WTC11 (cell line): Measurements from ENCODE around the gene FOXA3. TPM values are rescaled to one million over a fixed set of nuclear protein-coding genes. Genes with fewer than 3 reads are reported as not detected.
A peak's percentile ranks its signal among the peaks of the same experiment; 100 is the strongest.

ENCODE experiments used
- CREM ChIP-seq: sonication (generic); formaldehyde crosslinking; IDR thresholded peaks from 2 replicates; pipeline ENCODE4 v1.8.1; 2022; ENCODE audit warnings: mild to moderate bottlenecking, missing genetic modification reagents, moderate library complexity
- EMX1 ChIP-seq: fragments of 250-450 bp; sonication (Bioruptor Pico); IDR thresholded peaks from 2 replicates; pipeline ENCODE4 v1.8.0; 2021; ENCODE audit warnings: mild to moderate bottlenecking
- ETV6 ChIP-seq: sonication (generic); formaldehyde crosslinking; IDR thresholded peaks from 2 replicates; pipeline ENCODE4 v1.8.1; 2022; ENCODE audit warnings: mild to moderate bottlenecking, missing genetic modification reagents
- FOXK1 ChIP-seq: sonication (generic); formaldehyde crosslinking; IDR thresholded peaks from 2 replicates; pipeline ENCODE4 v1.8.0; 2022; ENCODE audit warnings: mild to moderate bottlenecking, moderate library complexity, missing genetic modification reagents
- FOXP1 ChIP-seq: sonication (generic); formaldehyde crosslinking; IDR thresholded peaks from 2 replicates; pipeline ENCODE4 v1.8.0; 2022; ENCODE audit warnings: missing genetic modification reagents, mild to moderate bottlenecking, moderate library complexity, borderline replicate concordance
- JAZF1 ChIP-seq: fragments of 250-450 bp; sonication (Bioruptor Pico); IDR thresholded peaks from 2 replicates; pipeline ENCODE4 v1.9.0; 2021; ENCODE audit warnings: moderate library complexity, mild to moderate bottlenecking, inconsistent platforms
- NFE2L1 ChIP-seq: sonication (generic); formaldehyde crosslinking; IDR thresholded peaks from 2 replicates; pipeline ENCODE4 v1.8.1; 2023; ENCODE audit warnings: missing genetic modification reagents
- NR3C1 ChIP-seq: sonication (generic); formaldehyde crosslinking; conservative IDR thresholded peaks from 2 replicates; pipeline ENCODE4 v1.8.1; 2023; ENCODE audit warnings: low read depth, mild to moderate bottlenecking, missing genetic modification reagents
- RORB ChIP-seq: fragments of 250-450 bp; sonication (Bioruptor Pico); IDR thresholded peaks from 2 replicates; pipeline ENCODE4 v1.9.0; 2021; ENCODE audit warnings: mild to moderate bottlenecking
- SMAD4 ChIP-seq: sonication (generic); formaldehyde crosslinking; IDR thresholded peaks from 2 replicates; pipeline ENCODE4 v1.8.0; 2022; ENCODE audit warnings: mild to moderate bottlenecking, missing genetic modification reagents
- SP1 ChIP-seq: sonication (generic); formaldehyde crosslinking; conservative IDR thresholded peaks from 2 replicates; pipeline ENCODE4 v1.8.1; 2022; ENCODE audit warnings: missing genetic modification reagents
- TCF7 ChIP-seq: sonication (generic); formaldehyde crosslinking; IDR thresholded peaks from 2 replicates; pipeline ENCODE4 v1.8.0; 2022; ENCODE audit warnings: mild to moderate bottlenecking, low read depth, missing genetic modification reagents, moderate library complexity
- ZNF263 ChIP-seq: sonication (generic); formaldehyde crosslinking; IDR thresholded peaks from 2 replicates; pipeline ENCODE4 v1.8.1; 2022; ENCODE audit warnings: low read depth, mild to moderate bottlenecking, moderate library complexity, missing genetic modification reagents
- ZNF317 ChIP-seq: sonication (generic); formaldehyde crosslinking; IDR thresholded peaks from 2 replicates; pipeline ENCODE4 v1.8.1; 2023; ENCODE audit warnings: low read depth, mild to moderate bottlenecking, moderate library complexity, missing genetic modification reagents, borderline replicate concordance
- ZNF416 ChIP-seq: fragments of 250-450 bp; sonication (Bioruptor Pico); IDR thresholded peaks from 2 replicates; pipeline ENCODE4 v1.9.0; 2021; ENCODE audit warnings: mild to moderate bottlenecking, inconsistent platforms
- ZNF671 ChIP-seq: fragments of 250-450 bp; sonication (Bioruptor Pico); IDR thresholded peaks from 2 replicates; pipeline ENCODE4 v1.8.0; 2021; ENCODE audit warnings: mild to moderate bottlenecking
- total RNA-seq: library from RNA; stranded (reverse); gene quantifications from 3 replicates; pipeline ENCODE4 v1.2.3, GENCODE V29; 2021
- TF ChIP-seq, protein P1 (sequence below): fragments of 250-450 bp; sonication (Bioruptor Pico); IDR thresholded peaks from 2 replicates; pipeline ENCODE4 v1.9.0; 2021; ENCODE audit warnings: mild to moderate bottlenecking, borderline replicate concordance
- TF ChIP-seq, protein P2 (sequence below): sonication (generic); formaldehyde crosslinking; IDR thresholded peaks from 2 replicates; pipeline ENCODE4 v1.8.1; 2023; ENCODE audit warnings: mild to moderate bottlenecking, missing genetic modification reagents, moderate library complexity
- TF ChIP-seq, protein P3 (sequence below): fragments of 250-450 bp; sonication (Bioruptor Pico); IDR thresholded peaks from 2 replicates; pipeline ENCODE4 v1.8.0; 2021; ENCODE audit warnings: mild to moderate bottlenecking
- TF ChIP-seq, protein P4 (sequence below): fragments of 250-450 bp; sonication (Bioruptor Pico); IDR thresholded peaks from 2 replicates; pipeline ENCODE4 v2.1.2; 2022; ENCODE audit warnings: mild to moderate bottlenecking, moderate library complexity
- TF ChIP-seq, protein P5 (sequence below): sonication (generic); formaldehyde crosslinking; IDR thresholded peaks from 2 replicates; pipeline ENCODE4 v1.8.1; 2023; ENCODE audit warnings: mild to moderate bottlenecking, missing genetic modification reagents, moderate library complexity
- TF ChIP-seq, protein P6 (sequence below): sonication (generic); formaldehyde crosslinking; IDR thresholded peaks from 2 replicates; pipeline ENCODE4 v1.8.1; 2023; ENCODE audit warnings: mild to moderate bottlenecking, missing genetic modification reagents
- TF ChIP-seq, protein P7 (sequence below): sonication (generic); formaldehyde crosslinking; IDR thresholded peaks from 2 replicates; pipeline ENCODE4 v1.8.0; 2022; ENCODE audit warnings: mild to moderate bottlenecking, missing genetic modification reagents
- TF ChIP-seq, protein P8 (sequence below): sonication (generic); formaldehyde crosslinking; IDR thresholded peaks from 2 replicates; pipeline ENCODE4 v1.8.1; 2022; ENCODE audit warnings: mild to moderate bottlenecking, missing genetic modification reagents, moderate library complexity, borderline replicate concordance
- TF ChIP-seq, protein P9 (sequence below): sonication (generic); formaldehyde crosslinking; IDR thresholded peaks from 2 replicates; pipeline ENCODE4 v1.8.1; 2022; ENCODE audit warnings: mild to moderate bottlenecking, moderate library complexity, missing genetic modification reagents

The FOXA3 gene
- total RNA-seq, 1 experiment from 2014 or later: 20.7 TPM

DNA sequence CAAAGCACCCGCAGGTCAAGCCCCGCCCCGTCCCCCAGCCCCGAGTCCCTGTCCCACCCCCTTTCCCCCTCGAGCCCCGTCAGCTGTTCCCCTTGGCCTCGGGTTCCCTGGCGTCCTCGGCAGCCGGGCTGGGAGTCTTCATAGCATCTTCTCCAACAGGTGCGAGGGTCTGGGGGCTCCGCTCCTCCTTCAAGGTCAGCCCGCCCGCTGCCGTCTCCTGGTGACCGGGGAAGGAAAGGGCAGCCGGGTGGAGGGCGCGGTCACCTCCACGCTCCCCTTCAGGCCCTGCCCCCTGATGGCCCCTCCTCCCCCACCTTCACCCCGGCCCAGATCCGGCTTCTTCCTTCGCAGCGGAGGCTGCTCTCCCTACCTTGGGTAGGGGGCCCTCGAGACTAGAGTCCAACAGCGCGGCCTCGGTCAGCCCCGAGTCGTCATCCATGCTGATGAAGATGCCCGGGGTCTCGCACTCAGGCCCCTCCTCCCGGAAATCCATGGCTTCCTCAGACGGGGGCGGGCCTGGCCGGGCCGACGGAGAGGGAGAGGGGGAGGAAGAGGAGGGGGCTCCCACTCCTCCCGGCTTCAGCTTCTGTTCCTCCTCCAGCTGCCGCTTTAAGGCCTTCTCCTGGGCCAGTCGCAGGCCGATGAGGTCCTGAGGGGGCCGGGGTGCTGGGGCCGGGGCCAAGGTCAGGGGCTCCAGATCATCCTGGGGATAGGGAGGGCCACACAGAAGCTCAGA is 48.5 kb upstream of the FOXA3 start (continued):
- TF ChIP-seq, protein P1, sequence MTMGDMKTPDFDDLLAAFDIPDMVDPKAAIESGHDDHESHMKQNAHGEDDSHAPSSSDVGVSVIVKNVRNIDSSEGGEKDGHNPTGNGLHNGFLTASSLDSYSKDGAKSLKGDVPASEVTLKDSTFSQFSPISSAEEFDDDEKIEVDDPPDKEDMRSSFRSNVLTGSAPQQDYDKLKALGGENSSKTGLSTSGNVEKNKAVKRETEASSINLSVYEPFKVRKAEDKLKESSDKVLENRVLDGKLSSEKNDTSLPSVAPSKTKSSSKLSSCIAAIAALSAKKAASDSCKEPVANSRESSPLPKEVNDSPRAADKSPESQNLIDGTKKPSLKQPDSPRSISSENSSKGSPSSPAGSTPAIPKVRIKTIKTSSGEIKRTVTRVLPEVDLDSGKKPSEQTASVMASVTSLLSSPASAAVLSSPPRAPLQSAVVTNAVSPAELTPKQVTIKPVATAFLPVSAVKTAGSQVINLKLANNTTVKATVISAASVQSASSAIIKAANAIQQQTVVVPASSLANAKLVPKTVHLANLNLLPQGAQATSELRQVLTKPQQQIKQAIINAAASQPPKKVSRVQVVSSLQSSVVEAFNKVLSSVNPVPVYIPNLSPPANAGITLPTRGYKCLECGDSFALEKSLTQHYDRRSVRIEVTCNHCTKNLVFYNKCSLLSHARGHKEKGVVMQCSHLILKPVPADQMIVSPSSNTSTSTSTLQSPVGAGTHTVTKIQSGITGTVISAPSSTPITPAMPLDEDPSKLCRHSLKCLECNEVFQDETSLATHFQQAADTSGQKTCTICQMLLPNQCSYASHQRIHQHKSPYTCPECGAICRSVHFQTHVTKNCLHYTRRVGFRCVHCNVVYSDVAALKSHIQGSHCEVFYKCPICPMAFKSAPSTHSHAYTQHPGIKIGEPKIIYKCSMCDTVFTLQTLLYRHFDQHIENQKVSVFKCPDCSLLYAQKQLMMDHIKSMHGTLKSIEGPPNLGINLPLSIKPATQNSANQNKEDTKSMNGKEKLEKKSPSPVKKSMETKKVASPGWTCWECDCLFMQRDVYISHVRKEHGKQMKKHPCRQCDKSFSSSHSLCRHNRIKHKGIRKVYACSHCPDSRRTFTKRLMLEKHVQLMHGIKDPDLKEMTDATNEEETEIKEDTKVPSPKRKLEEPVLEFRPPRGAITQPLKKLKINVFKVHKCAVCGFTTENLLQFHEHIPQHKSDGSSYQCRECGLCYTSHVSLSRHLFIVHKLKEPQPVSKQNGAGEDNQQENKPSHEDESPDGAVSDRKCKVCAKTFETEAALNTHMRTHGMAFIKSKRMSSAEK: no peak
- TF ChIP-seq ETV6 (CRISPR knock-in tag) (peak; percentile 71), NFE2L1 (no peak), EMX1 (CRISPR knock-in tag) (no peak), ZNF671 (CRISPR knock-in tag) (no peak), FOXP1 (CRISPR knock-in tag) (no peak; the same call in 1 of the 2 replicates), RORB (CRISPR knock-in tag) (no peak), ZNF416 (CRISPR knock-in tag) (no peak), SP1 (peak; percentile 68), ZNF263 (CRISPR knock-in tag) (peak; percentile 93), FOXK1 (CRISPR knock-in tag) (0 out of 2 replicates have a peak, but pooled peaks have one; percentile 45), SMAD4 (CRISPR knock-in tag) (no peak), JAZF1 (CRISPR knock-in tag) (no peak), ZNF317 (CRISPR knock-in tag) (no peak), TCF7 (CRISPR knock-in tag) (no peak), NR3C1 (no peak), CREM (CRISPR knock-in tag) (no peak)
- TF ChIP-seq, protein P2, sequence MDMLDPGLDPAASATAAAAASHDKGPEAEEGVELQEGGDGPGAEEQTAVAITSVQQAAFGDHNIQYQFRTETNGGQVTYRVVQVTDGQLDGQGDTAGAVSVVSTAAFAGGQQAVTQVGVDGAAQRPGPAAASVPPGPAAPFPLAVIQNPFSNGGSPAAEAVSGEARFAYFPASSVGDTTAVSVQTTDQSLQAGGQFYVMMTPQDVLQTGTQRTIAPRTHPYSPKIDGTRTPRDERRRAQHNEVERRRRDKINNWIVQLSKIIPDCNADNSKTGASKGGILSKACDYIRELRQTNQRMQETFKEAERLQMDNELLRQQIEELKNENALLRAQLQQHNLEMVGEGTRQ (CRISPR knock-in tag): no peak
- TF ChIP-seq, protein P3, sequence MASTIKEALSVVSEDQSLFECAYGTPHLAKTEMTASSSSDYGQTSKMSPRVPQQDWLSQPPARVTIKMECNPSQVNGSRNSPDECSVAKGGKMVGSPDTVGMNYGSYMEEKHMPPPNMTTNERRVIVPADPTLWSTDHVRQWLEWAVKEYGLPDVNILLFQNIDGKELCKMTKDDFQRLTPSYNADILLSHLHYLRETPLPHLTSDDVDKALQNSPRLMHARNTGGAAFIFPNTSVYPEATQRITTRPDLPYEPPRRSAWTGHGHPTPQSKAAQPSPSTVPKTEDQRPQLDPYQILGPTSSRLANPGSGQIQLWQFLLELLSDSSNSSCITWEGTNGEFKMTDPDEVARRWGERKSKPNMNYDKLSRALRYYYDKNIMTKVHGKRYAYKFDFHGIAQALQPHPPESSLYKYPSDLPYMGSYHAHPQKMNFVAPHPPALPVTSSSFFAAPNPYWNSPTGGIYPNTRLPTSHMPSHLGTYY (CRISPR knock-in tag): no peak
- TF ChIP-seq, protein P4, sequence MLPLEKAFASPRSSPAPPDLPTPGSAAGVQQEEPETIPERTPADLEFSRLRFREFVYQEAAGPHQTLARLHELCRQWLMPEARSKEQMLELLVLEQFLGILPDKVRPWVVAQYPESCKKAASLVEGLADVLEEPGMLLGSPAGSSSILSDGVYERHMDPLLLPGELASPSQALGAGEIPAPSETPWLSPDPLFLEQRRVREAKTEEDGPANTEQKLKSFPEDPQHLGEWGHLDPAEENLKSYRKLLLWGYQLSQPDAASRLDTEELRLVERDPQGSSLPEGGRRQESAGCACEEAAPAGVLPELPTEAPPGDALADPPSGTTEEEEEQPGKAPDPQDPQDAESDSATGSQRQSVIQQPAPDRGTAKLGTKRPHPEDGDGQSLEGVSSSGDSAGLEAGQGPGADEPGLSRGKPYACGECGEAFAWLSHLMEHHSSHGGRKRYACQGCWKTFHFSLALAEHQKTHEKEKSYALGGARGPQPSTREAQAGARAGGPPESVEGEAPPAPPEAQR (CRISPR knock-in tag): no peak
- TF ChIP-seq, protein P5, sequence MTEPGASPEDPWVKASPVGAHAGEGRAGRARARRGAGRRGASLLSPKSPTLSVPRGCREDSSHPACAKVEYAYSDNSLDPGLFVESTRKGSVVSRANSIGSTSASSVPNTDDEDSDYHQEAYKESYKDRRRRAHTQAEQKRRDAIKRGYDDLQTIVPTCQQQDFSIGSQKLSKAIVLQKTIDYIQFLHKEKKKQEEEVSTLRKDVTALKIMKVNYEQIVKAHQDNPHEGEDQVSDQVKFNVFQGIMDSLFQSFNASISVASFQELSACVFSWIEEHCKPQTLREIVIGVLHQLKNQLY (CRISPR knock-in tag): no peak
- TF ChIP-seq, protein P6, sequence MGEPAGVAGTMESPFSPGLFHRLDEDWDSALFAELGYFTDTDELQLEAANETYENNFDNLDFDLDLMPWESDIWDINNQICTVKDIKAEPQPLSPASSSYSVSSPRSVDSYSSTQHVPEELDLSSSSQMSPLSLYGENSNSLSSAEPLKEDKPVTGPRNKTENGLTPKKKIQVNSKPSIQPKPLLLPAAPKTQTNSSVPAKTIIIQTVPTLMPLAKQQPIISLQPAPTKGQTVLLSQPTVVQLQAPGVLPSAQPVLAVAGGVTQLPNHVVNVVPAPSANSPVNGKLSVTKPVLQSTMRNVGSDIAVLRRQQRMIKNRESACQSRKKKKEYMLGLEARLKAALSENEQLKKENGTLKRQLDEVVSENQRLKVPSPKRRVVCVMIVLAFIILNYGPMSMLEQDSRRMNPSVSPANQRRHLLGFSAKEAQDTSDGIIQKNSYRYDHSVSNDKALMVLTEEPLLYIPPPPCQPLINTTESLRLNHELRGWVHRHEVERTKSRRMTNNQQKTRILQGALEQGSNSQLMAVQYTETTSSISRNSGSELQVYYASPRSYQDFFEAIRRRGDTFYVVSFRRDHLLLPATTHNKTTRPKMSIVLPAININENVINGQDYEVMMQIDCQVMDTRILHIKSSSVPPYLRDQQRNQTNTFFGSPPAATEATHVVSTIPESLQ (CRISPR knock-in tag): no peak
- TF ChIP-seq, protein P7, sequence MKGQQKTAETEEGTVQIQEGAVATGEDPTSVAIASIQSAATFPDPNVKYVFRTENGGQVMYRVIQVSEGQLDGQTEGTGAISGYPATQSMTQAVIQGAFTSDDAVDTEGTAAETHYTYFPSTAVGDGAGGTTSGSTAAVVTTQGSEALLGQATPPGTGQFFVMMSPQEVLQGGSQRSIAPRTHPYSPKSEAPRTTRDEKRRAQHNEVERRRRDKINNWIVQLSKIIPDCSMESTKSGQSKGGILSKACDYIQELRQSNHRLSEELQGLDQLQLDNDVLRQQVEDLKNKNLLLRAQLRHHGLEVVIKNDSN (CRISPR knock-in tag): no peak
- TF ChIP-seq, protein P8, sequence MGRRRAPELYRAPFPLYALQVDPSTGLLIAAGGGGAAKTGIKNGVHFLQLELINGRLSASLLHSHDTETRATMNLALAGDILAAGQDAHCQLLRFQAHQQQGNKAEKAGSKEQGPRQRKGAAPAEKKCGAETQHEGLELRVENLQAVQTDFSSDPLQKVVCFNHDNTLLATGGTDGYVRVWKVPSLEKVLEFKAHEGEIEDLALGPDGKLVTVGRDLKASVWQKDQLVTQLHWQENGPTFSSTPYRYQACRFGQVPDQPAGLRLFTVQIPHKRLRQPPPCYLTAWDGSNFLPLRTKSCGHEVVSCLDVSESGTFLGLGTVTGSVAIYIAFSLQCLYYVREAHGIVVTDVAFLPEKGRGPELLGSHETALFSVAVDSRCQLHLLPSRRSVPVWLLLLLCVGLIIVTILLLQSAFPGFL (CRISPR knock-in tag): no peak
- TF ChIP-seq, protein P9, sequence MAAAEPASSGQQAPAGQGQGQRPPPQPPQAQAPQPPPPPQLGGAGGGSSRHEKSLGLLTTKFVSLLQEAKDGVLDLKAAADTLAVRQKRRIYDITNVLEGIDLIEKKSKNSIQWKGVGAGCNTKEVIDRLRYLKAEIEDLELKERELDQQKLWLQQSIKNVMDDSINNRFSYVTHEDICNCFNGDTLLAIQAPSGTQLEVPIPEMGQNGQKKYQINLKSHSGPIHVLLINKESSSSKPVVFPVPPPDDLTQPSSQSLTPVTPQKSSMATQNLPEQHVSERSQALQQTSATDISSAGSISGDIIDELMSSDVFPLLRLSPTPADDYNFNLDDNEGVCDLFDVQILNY (CRISPR knock-in tag): no peak
